ENCODE results near the gene ASB18. TPM values are rescaled to one million over a fixed set of nuclear protein-coding genes. Genes with fewer than 3 reads are reported as not detected.

The ASB18 gene
- total and polyA plus RNA-seq, 8 donors = not detected

DNA sequence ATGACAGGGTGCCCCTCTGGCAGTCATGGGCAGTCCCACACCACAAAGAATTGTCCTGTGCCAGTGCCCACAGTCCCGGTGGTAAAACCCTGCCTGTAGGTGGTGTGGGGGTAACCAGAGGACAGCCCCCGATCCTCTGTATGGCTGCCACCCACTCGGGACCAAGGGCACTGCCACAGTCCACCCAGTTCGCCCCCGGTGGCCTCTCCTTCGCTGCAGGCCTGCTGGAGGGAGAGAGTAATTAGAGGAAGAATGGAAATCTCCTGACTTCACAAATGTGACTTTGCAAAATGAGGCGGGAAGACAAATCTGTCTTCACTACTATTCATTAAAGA, 107.4 kb downstream of the ASB18 start:
- WGBS, 5 donors = 76 to 90% (median 84%) methylated on average over 5 to 7 of the region's 7 CpGs
- intact Hi-C loops (cut with DNase I; ENCODE audit: low total_unique reads) = no loop called here
- Histone ChIP-seq H3K27me3 (peaks cover 21 to 63% (median 36%) of the 10 kb centered on the region in 3 donors), H3K27ac (no peak overlapping the region), H3K4me3 (no peak overlapping the region), H3K4me1 (peaks cover 0 to 10% (median 4%) of the 10 kb centered on the region in 4 donors), H3K9me3 (peaks cover 11 to 19% (median 16%) of the 10 kb centered on the region in 4 donors), H3K36me3 (no peaks in the 10 kb centered on the region)
- DNase-seq = no peak
- TF ChIP-seq POLR2A (IDR thresholded peaks at IDR 0.05) (no peak), EP300 (IDR thresholded peaks at IDR 0.05) (no peak), POLR2AphosphoS5 (IDR thresholded peaks at IDR 0.05) (no peak)
- TF ChIP-seq, protein P1, sequence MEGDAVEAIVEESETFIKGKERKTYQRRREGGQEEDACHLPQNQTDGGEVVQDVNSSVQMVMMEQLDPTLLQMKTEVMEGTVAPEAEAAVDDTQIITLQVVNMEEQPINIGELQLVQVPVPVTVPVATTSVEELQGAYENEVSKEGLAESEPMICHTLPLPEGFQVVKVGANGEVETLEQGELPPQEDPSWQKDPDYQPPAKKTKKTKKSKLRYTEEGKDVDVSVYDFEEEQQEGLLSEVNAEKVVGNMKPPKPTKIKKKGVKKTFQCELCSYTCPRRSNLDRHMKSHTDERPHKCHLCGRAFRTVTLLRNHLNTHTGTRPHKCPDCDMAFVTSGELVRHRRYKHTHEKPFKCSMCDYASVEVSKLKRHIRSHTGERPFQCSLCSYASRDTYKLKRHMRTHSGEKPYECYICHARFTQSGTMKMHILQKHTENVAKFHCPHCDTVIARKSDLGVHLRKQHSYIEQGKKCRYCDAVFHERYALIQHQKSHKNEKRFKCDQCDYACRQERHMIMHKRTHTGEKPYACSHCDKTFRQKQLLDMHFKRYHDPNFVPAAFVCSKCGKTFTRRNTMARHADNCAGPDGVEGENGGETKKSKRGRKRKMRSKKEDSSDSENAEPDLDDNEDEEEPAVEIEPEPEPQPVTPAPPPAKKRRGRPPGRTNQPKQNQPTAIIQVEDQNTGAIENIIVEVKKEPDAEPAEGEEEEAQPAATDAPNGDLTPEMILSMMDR (IDR thresholded peaks at IDR 0.05) = no peak

DNA sequence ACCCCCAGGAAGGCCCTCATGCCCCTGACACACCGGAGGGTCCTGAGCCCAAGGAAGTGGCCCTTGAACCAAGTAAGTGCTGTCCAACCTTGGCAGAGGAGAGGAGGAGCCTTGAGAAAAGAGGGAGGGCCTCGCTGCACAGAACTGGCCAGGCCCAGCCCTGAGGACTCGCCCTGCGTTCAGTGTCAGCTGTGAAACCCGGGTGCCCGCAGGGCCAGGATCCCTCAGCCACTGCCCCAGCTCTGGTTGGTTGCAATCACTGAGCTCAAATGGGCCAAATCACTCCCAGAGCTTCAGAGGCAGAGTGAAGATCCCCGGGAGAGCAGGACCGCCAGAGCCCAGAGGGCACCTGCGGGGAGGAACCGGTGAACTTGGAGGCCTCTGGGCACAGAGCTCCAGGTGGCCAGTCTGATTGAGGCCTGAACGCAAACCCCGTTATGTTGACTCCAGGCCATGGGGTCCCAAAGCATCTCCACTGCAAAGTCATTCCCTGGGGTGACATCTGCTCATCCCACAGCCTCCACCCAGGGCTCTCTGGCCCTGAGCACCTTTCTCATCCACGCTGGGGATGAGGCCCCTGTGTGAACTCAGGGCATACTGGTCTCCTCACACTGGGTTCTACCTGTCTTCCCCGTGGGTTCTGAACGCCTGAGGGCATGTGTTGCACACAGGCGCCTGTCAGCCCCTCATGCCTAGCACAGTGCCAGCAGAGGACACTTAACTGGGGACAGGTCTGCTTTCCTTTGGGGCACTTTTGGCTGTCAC, 107.9 kb downstream of the ASB18 start:
- intact Hi-C loops (cut with DNase I; ENCODE audit: low total_unique reads) = no loop called here
- Histone ChIP-seq H3K27me3 (peaks cover 16 to 57% (median 31%) of the 10 kb centered on the region in 3 donors), H3K4me1 (peaks cover 0 to 10% (median 4%) of the 10 kb centered on the region in 4 donors), H3K36me3 (no peaks in the 10 kb centered on the region), H3K9me3 (peaks cover 11 to 24% (median 21%) of the 10 kb centered on the region in 4 donors), H3K4me3 (no peak overlapping the region), H3K27ac (no peak overlapping the region)
- no peak for DNase-seq
- TF ChIP-seq, protein P1 (IDR thresholded peaks at IDR 0.05) = no peak
- TF ChIP-seq POLR2A (IDR thresholded peaks at IDR 0.05) = no peak
- TF ChIP-seq EP300 (IDR thresholded peaks at IDR 0.05) = no peak
- no peak for TF ChIP-seq POLR2AphosphoS5 (IDR thresholded peaks at IDR 0.05)
- WGBS, 5 donors = 80 to 89% (median 85%) methylated on average over 15 to 16 of the region's 16 CpGs

DNA sequence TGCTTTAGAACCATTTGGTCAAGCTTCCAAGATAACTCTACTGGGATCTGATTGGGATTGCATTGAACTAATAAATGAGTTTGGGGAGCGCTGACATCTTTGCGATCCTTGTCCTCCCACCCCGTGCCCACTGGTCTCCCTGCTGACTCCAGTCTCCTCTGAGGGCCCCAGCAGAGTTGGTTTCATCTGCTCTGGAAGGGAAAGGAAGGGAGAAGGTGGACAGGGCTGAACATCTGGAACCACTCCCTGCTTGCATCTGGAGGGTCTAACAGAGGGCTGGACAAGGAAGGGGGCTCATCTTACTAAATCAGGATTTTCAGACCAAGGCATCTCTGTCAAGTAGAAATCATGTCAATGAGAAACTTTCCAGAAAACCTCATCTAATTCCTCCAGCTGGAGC, 108.8 kb downstream of the ASB18 start:
- Histone ChIP-seq H3K27me3 (peaks cover 13 to 49% (median 22%) of the 10 kb centered on the region in 3 donors), H3K27ac (no peak overlapping the region), H3K9me3 (peaks cover 11 to 30% (median 29%) of the 10 kb centered on the region in 4 donors), H3K4me1 (peaks cover 0 to 10% (median 4%) of the 10 kb centered on the region in 4 donors), H3K36me3 (no peaks in the 10 kb centered on the region), H3K4me3 (no peak overlapping the region)
- intact Hi-C loops (cut with DNase I; ENCODE audit: low total_unique reads) = no loop called here
- TF ChIP-seq, protein P1 (IDR thresholded peaks at IDR 0.05) = no peak
- no peak for TF ChIP-seq POLR2A (IDR thresholded peaks at IDR 0.05)
- no peak for TF ChIP-seq EP300 (IDR thresholded peaks at IDR 0.05)
- no peak for TF ChIP-seq POLR2AphosphoS5 (IDR thresholded peaks at IDR 0.05)
- no peak for DNase-seq
- WGBS, 5 donors = 71 to 81% (median 80%) methylated on average over 3 of the region's 3 CpGs

DNA sequence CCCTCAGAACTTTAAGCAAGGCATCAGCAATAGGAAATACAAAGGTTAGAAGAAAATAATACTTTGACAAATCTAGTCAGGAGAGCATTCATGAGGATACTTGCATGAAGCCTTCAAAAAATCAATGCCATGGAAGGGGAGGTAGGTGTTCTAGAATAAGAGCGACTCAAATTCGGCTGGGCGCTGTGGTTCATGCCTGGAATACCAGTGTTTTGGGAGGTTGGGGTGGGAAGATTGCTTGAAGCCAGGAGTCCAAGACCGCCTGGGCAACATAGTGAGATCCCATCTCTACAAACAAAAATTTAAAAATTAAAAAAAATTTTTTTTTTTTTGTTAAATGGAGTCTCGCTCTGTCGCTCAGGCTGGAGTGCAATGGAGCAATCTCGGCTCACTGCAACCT, 117.8 kb downstream of the ASB18 start:
- Histone ChIP-seq H3K9me3 (peaks cover 0 to 12% (median 8%) of the 10 kb centered on the region in 4 donors), H3K4me3 (no peak overlapping the region), H3K27me3 (peaks cover 0 to 36% (median 6%) of the 10 kb centered on the region in 3 donors), H3K36me3 (no peaks in the 10 kb centered on the region), H3K4me1 (no peaks in the 10 kb centered on the region), H3K27ac (no peak overlapping the region)
- no peak for DNase-seq
- WGBS, 5 donors = 92 to 96% (median 95%) methylated on average over 7 of the region's 7 CpGs
- intact Hi-C loops (cut with DNase I; ENCODE audit: low total_unique reads) = no loop called here
- TF ChIP-seq EP300 (IDR thresholded peaks at IDR 0.05) (no peak), POLR2AphosphoS5 (IDR thresholded peaks at IDR 0.05) (no peak), POLR2A (IDR thresholded peaks at IDR 0.05) (no peak)
- TF ChIP-seq, protein P1 (IDR thresholded peaks at IDR 0.05) = no peak

Measured in stomach (tissue), 9 donors.